Measurements from ENCODE around the gene FBXO36.

Gene FBXO36

GRCh38 chr2:229971298-229971790, 49.0 kb downstream of the FBXO36 start:
- no peak for TF ChIP-seq CTCF (IDR thresholded peaks at IDR 0.05; ENCODE audit: extremely low read depth, missing control alignments)
- DNase-seq (ENCODE audit: low spot score), result no peak

GRCh38 chr2:229974266-229974665, 52.0 kb downstream of the FBXO36 start:
- TF ChIP-seq CTCF (IDR thresholded peaks at IDR 0.05; ENCODE audit: extremely low read depth, missing control alignments), result no peak
- no peak for DNase-seq (ENCODE audit: low spot score)

GRCh38 chr2:229980431-229981184, 58.3 kb downstream of the FBXO36 start:
- no peak for TF ChIP-seq CTCF (IDR thresholded peaks at IDR 0.05; ENCODE audit: extremely low read depth, missing control alignments)
- DNase-seq (ENCODE audit: low spot score), result peak; percentile 51

GRCh38 chr2:229993236-229993635, 70.9 kb downstream of the FBXO36 start:
- DNase-seq (ENCODE audit: low spot score), result no peak
- TF ChIP-seq CTCF (IDR thresholded peaks at IDR 0.05; ENCODE audit: extremely low read depth, missing control alignments), result no peak

- no peak for TF ChIP-seq CTCF (IDR thresholded peaks at IDR 0.05; ENCODE audit: extremely low read depth, missing control alignments)
- DNase-seq (ENCODE audit: low spot score), result no peak
Measured at GRCh38 chr2:229996320-229996719, 74.0 kb downstream of the FBXO36 start.

- DNase-seq (ENCODE audit: low spot score), result no peak
- no peak for TF ChIP-seq CTCF (IDR thresholded peaks at IDR 0.05; ENCODE audit: extremely low read depth, missing control alignments)
Measured at GRCh38 chr2:229997565-229997964, 75.3 kb downstream of the FBXO36 start.

- DNase-seq (ENCODE audit: low spot score), result peak; percentile 71
- no peak for TF ChIP-seq CTCF (IDR thresholded peaks at IDR 0.05; ENCODE audit: extremely low read depth, missing control alignments)
Measured at GRCh38 chr2:230000118-230000841, 78.0 kb downstream of the FBXO36 start.

Data from GM20000 (cell line).